K562 (cell line): Measurements from ENCODE around the gene OLR1. TPM values are rescaled to one million over a fixed set of nuclear protein-coding genes. Genes with fewer than 3 reads are reported as not detected.

ENCODE experiments used
- ATAC-seq: fragments of 200-7000 bp; cut with Tn5 transposase; 3 replicates; pipeline ENCODE4 v1.9.1; 2020; ENCODE audit warnings: moderate library complexity
- BruUV-seq: library from RNA; stranded (reverse); fragments of 400-500 nt; replicated peaks from 2 replicates; lab custom pipeline; 2021; lab: Mats Ljungman, UMichigan
- CTCF ChIA-PET: fragments of 300-600 bp; formaldehyde crosslinking; extraction: SDS; loops from one replicate; lab custom pipeline; 2021; ENCODE audit warnings: low intra/inter-chr PET ratio; lab: Yijun Ruan, JAX
- POLR2A ChIA-PET: fragments of 300-600, 350-650 bp; sonication (Branson Sonifier 250); formaldehyde crosslinking; extraction: SDS; loops from one replicate; lab custom pipeline; 2021; ENCODE audit warnings: antibody characterized with exemption, inconsistent platforms; lab: Yijun Ruan, JAX
- DNase-seq, 4 experiments: peaks; one replicate each; pipeline versions ENCODE4 v3.0.0 to v3.0.0-alpha.2; 2011 to 2018; ENCODE audit warnings: low spot score in 3 of 4, mixed read lengths in 3 of 4; ENCODE audit errors: extremely low read depth in 1 of 4
- FAIRE-seq: peaks from 2 replicates; lab custom pipeline; 2011; peaks lifted over from hg19 to GRCh38; lab: Jason Lieb, UNC
- H2AFZ ChIP-seq: 2 replicates; pipeline ENCODE4 v1.6.0; 2011; ENCODE audit warnings: low read depth, low read length, control low read depth, inconsistent platforms
- H3K27ac ChIP-seq: fragments of 200-600 bp; 3 replicates; pipeline ENCODE4 v1.8.0; 2011; ENCODE audit warnings: low read depth, mild to moderate bottlenecking, control low read depth, inconsistent platforms, low read length, moderate library complexity, mixed read lengths; ENCODE audit errors: extremely low read depth
- H3K27me3 ChIP-seq, 2 experiments: fragments of 300-600 bp in 1 of 2; 2 replicates in 1 of 2; 3 replicates in 1 of 2; pipeline versions ENCODE4 v1.6.0 to v1.8.0; 2011; ENCODE audit warnings: inconsistent platforms in 2 of 2, low read length in 2 of 2, mild to moderate bottlenecking in 1 of 2, mixed read lengths in 1 of 2, moderate library complexity in 1 of 2; ENCODE audit not compliant: control insufficient read depth in 2 of 2, insufficient read depth in 2 of 2
- H3K36me3 ChIP-seq: fragments of 300-600 bp; 3 replicates; pipeline ENCODE4 v1.8.0; 2011; ENCODE audit warnings: mild to moderate bottlenecking, low read length, inconsistent platforms; ENCODE audit not compliant: control insufficient read depth, insufficient read depth
- H3K4me1 ChIP-seq, 2 experiments: fragments of 200-600 bp in 1 of 2; replicated peaks in 1 of 2; 2 replicates in 1 of 2; 3 replicates in 1 of 2; pipeline versions ENCODE4 v1.5.1 to v1.8.0; 2011; ENCODE audit warnings: inconsistent platforms in 2 of 2, low read length in 2 of 2, mild to moderate bottlenecking in 1 of 2, mixed read lengths in 1 of 2, moderate library complexity in 1 of 2; ENCODE audit not compliant: control insufficient read depth in 2 of 2, insufficient read depth in 2 of 2
- H3K4me2 ChIP-seq: 2 replicates; pipeline ENCODE4 v1.6.1; 2011; ENCODE audit warnings: low read length, control low read depth, inconsistent platforms, mixed read lengths; ENCODE audit not compliant: insufficient read depth
- H3K4me3 ChIP-seq: fragments of 200-600 bp; sonication (generic), shearing (Covaris generic); 2 replicates; pipeline ENCODE4 v1.5.1; 2016; ENCODE audit warnings: control low read depth, inconsistent platforms
- H3K79me2 ChIP-seq: fragments of 200-600 bp; 3 replicates; pipeline ENCODE4 v1.8.0; 2011; ENCODE audit warnings: low read length, inconsistent platforms; ENCODE audit not compliant: control insufficient read depth, insufficient read depth
- H3K9ac ChIP-seq, 2 experiments: 2 replicates each; pipeline versions ENCODE4 v1.6.0 to v1.6.1; 2011; ENCODE audit warnings: low read depth in 2 of 2, low read length in 2 of 2, control low read depth in 1 of 2, inconsistent platforms in 1 of 2, mild to moderate bottlenecking in 1 of 2, mixed read lengths in 1 of 2; ENCODE audit not compliant: insufficient read depth in 1 of 2
- H3K9me1 ChIP-seq: one replicate; pipeline ENCODE4 v1.6.0; 2011; ENCODE audit warnings: inconsistent platforms, mild to moderate bottlenecking, low read length, moderate library complexity; ENCODE audit not compliant: control insufficient read depth, insufficient read depth
- H3K9me3 ChIP-seq: replicated peaks from 2 replicates; pipeline ENCODE4 v1.5.1; 2011; ENCODE audit warnings: low read depth, low read length, inconsistent platforms; ENCODE audit not compliant: control insufficient read depth, insufficient read depth
- H4K20me1 ChIP-seq: replicated peaks from 2 replicates; pipeline ENCODE4 v1.6.1; 2011; ENCODE audit warnings: low read length, inconsistent platforms, mixed read lengths; ENCODE audit not compliant: control insufficient read depth, insufficient read depth
- FOXK1 ChIP-seq: sonication (generic); formaldehyde crosslinking; IDR thresholded peaks from 2 replicates; pipeline ENCODE4 v1.8.0; 2022; ENCODE audit warnings: missing genetic modification reagents, mild to moderate bottlenecking, borderline replicate concordance
- KLF1 ChIP-seq: fragments of 450-650 bp; IDR thresholded peaks from 2 replicates; pipeline ENCODE4 v1.6.1; 2016; ENCODE audit warnings: missing genetic modification characterization, missing compliant biosample characterization
- SMARCA4 ChIP-seq: fragments of 450-650 bp; IDR thresholded peaks from 2 replicates; pipeline ENCODE4 v1.6.1; 2016
- ZFPM2 ChIP-seq: fragments of 250-450 bp; sonication (Bioruptor Pico); IDR thresholded peaks from 2 replicates; pipeline ENCODE4 v1.5.1; 2022; ENCODE audit warnings: mild to moderate bottlenecking
- ZNF512 ChIP-seq: IDR thresholded peaks from 2 replicates; pipeline ENCODE4 v1.6.1; 2016; ENCODE audit warnings: missing genetic modification characterization, missing compliant biosample characterization
- ZNF518B ChIP-seq: fragments of 250-450 bp; sonication (Bioruptor Pico); IDR thresholded peaks from 2 replicates; pipeline ENCODE4 v1.5.0; 2021; ENCODE audit warnings: mild to moderate bottlenecking, moderate library complexity
- WGBS: fragments of 100-300 bp; shearing (Covaris generic); methylation state at CpG from one replicate; pipeline ENCODE4 v1.1.6; 2016; ENCODE audit warnings: low coverage, mixed read lengths; ENCODE audit not compliant: insufficient coverage; ENCODE audit errors: missing lambda C conversion rate; 5-methylcytosine and 5-hydroxymethylcytosine counted together
- in situ Hi-C: fragments of 300-500 bp; cut with MboI; formaldehyde crosslinking; loops from 4 replicates; pipeline ENCODE4 v1.15.0; 2018; ENCODE audit warnings: inconsistent platforms, mixed read lengths
- intact Hi-C: fragments of 100-400 bp; cut with micrococcal nuclease; formaldehyde crosslinking; loops from 2 replicates; pipeline ENCODE4 v1.14.2; 2022
- polyA plus RNA-seq, 8 experiments: library from polyadenylated mRNA; depleted of rRNA in 4 of 8; stranded (reverse) in 5 of 8; unstranded in 3 of 8; fragments of >200 nt; fragmentation: Nextera tagmentation in 2 of 8; fragmentation: Illumina TruSeq in 1 of 8; extraction: Ambion mirVana in 2 of 8; extraction: Trizol in 1 of 8; gene quantifications; 2 replicates each; pipeline versions ENCODE4 v1.2.1 to v1.2.3, GENCODE V29; 2011 to 2014; ENCODE audit warnings: inconsistent platforms in 1 of 8, missing spikeins in 1 of 8
- total RNA-seq, 7 experiments: library from RNA; depleted of rRNA in 6 of 7; stranded (reverse); fragments of >200 nt in 6 of 7; fragmentation: Illumina TruSeq in 2 of 7; extraction: Trizol in 2 of 7; gene quantifications; 2 replicates each; pipeline versions ENCODE4 v1.2.1 to v1.2.3, GENCODE V29; 2011 to 2021; ENCODE audit warnings: low replicate concordance in 1 of 7

OLR1 gene
- total and polyA plus RNA-seq, 9 of the 15 experiments (the other 6 are each of a cell fraction or from before 2014, with no cell fraction given), result not detected

GRCh38 chr12:10207136-10207535 lies 35.2 kb upstream of the OLR1 start:
- BruUV-seq, result no TSS peak
- Histone ChIP-seq H3K27me3 (no peaks in the 10 kb centered on the region), H3K36me3 (no peaks in the 10 kb centered on the region), H4K20me1 (no peaks in the 10 kb centered on the region), H3K9me3 (no peaks in the 10 kb centered on the region), H3K79me2 (no peaks in the 10 kb centered on the region), H3K27ac (no peak overlapping the region), H3K4me3 (no peak overlapping the region), H2AFZ (no peak overlapping the region), H3K9me1 (no peaks in the 10 kb centered on the region), H3K9ac (no peak overlapping the region), H3K4me2 (no peak overlapping the region), H3K4me1 (peaks cover 3 to 6% of the 10 kb centered on the region in 2 experiments; a peak in 3 of 5 replicates)
- no peak for ATAC-seq
- CTCF ChIA-PET, result no interaction called here
- in situ Hi-C loops, result no loop called here
- no peak for TF ChIP-seq ZFPM2 (CRISPR knock-in tag)
- TF ChIP-seq ZNF518B (CRISPR knock-in tag), result no peak
- TF ChIP-seq SMARCA4, result no peak
- TF ChIP-seq FOXK1, result no peak
- no peak for TF ChIP-seq KLF1 (tag)
- TF ChIP-seq ZNF512 (tag), result no peak
- POLR2A ChIA-PET, result no interaction called here
- no peak for FAIRE-seq
- 6% methylated on average over 2 of the region's 2 CpGs for WGBS
- intact Hi-C loops, result no loop called here
- DNase-seq, result no peak
